GM12891 (cell line): Measurements from ENCODE around the gene RERE.

ENCODE experiments used
- POLR2A ChIP-seq: IDR thresholded peaks from 2 replicates; pipeline ENCODE4 v1.6.1; 2011; ENCODE audit warnings: low read depth, low read length, control low read depth
- TAF1 ChIP-seq: IDR thresholded peaks from 2 replicates; pipeline ENCODE4 v1.6.1; 2011; ENCODE audit warnings: low read depth, low read length, control low read depth

GRCh38 chr1:8463144-8463927 lies 354.1 kb downstream of the RERE start:
- TF ChIP-seq TAF1 (no peak), POLR2A (no peak)
